HG03095 (cell line): ENCODE results near the gene TIGAR.

Experiments used
- ATAC-seq: cut with Tn5 transposase; IDR thresholded peaks from one replicate; pipeline ENCODE4 v1.9.1; 2021; ENCODE audit warnings: moderate library complexity; ENCODE audit not compliant: unreplicated experiment

TIGAR gene

DNA sequence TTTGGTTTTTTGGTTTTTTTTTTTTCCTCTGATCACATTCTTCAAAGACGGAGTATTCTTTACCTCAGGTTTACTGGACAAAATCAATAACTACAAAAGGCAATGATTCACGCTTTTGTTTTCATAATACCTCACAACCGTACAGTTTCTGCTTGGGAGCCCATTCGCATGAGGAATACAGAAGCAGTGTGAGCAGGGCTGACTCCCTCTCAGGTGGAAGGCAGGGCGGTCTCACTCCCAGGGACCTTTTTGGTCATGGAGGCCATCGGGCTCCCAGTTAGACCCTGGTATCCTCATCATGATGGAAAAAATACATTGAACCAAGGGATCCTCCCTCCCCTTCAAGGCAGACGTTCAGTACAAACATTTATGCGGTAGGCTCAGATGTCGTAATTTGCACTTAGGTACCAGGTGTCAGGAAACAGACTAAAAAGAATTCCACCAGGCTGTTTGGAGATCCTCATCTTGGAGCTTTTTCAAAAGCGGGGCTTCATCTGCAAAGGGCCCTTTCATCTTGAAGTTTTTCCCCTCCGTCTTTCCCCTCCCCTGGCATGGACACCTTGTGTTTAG lies 19.0 kb upstream of the TIGAR start:
- no peak for ATAC-seq

DNA sequence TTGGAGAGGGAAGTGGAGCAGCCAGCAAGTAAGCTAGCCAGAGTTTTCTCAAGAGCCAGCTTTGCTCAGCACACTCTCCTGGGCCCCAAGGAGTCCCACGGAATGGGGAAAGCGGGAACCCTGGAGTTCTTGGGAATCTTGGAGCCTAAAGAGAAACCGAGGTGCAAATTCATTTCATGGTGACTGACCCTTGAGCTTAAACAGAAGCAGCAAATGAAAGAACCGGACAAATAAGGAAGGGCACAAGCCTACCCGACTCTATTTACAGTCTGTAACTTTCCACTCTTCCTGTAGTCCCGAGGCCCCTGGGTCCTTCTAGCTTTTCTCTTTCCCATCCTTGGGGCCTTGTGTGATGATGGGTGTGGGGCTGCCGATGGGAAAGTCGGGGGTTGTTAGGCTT lies 18.1 kb upstream of the TIGAR start:
- ATAC-seq: no peak

DNA sequence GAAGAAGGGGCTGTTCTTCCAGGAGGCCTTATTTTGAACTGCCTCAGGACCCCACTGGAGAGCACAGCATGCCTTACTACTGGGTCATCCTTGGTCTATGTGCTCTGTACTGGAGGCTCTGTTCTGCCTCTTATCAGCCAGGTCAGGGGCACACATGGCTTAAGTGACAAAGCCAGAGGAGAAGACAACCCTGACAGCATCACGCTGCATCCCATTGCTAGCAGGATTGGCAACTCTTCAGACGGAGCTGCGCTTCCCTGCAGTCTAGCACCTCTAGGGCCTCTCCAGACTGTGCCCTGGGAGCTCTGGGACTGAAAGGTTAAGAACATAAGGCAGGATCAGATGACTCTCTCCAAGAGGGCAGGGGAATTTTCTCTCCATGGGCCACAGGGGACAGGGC lies 17.3 kb upstream of the TIGAR start:
- ATAC-seq: no peak

DNA sequence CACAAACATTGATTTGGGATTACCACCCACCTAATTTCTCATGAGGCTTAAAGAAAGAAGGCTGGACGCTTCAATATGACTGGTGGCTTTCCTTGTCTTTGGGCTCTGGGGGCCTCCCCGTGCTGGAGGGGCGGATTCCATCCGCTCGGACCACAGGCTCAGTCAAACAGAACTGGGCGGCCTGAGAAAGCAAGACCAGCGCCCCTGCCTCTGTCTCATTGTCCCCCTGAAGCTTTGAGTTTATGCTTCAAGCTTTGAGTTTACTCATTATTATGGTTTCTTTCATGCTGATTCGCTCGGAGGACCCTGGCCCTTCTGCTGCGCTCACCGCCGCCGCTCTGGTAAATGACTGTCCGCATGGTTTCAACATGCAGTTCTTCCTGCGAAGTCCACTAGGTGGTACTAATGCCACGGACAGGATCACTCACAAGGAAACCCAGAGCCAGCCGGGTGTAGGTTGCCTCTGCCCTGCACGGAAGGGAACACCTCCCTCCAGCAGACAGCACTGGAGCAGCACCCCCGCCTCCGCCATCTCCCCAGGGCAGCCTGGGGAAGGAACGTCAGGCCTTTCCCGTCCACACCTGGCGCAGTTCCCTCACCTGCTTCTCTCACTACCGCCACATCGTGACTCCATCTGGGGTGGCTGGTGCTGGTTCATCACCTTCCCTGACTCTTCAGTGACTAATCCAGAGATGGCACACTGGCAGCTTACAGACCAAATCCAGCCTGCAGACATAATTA lies 13.2 kb upstream of the TIGAR start:
- ATAC-seq: no peak

DNA sequence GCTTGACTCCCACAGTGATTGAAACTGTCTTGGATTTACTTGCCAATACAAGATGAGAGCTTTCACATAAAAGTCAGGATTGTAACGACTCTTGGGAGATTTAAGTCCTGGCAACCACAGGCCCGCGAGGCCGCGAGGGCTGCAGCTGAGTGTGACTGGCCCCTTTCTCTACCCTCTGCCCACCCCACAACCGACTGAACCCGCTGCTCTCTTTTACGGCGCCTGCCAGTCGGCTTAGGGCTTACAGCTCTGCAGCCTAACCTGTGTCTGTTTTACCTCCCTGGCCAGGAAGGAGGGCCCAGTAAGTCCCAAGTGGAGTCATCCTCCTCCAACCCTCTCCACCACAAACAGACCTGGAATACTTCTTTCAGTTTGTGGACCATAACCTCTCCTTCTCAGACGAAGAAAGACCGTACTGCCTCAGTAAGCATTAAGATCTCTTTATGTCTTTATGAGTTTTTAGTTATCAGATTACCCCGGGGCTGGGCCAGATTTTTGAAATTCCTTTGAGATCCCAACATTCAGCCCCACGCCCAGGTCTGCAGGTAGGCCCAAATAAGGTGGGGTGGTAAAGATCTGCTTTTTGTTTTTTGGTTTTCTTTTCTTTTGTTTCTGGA lies 12.6 kb upstream of the TIGAR start:
- no peak for ATAC-seq

DNA sequence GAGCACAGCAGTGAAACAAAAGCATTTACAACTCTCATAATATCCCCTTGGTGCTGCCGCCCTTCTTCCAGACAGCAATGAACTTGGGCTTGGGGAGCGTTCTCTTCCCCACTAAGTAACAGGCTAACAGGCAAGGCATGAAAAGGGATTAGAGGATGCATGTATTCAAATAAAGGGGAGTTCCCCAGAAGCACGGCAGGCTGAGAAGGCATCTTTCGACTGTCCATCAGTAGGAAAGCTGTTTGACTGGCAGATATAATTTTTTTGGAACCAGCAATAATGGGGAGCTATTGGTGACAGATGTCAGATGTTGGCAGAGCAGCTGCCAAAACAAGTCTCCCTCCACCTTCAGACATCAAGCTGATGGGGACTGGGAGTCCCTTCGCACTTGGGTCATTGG lies 9.2 kb upstream of the TIGAR start:
- ATAC-seq: no peak

DNA sequence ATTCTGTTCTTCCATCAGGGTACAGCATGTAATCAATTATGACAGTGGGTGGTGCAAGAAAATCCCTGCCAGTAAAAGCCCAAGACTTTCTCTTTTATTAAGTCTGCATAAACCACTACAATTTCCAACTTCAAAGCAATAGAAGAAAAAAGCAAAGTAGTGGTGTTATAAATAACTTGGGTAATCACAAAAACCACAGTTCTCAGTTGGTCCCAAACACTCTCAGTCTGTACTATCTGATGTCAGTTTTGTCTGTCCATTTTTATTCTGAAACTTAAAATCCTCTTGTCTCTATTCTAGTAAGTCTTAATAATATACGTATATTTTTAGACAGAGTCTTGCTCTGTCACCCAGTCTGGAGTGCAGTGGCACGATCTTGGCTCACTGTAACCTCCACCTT lies 8.8 kb upstream of the TIGAR start:
- ATAC-seq: no peak

DNA sequence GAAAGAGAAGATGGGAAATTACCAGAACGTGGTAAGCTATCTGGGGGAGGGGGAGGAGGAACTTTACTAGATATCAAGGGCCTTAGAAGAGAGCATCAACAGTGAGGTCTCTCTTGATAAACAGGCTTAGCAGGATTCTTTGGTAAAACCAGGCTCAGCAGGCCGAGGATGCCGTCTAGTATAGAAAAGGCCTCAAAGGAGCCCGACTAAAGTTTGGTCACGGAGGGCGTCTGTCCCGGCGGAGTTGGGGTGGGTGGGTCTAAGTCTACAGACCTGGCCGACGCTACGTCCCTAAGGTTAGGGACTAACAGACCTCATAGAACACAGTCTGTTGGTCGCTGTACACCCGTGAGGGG lies 538 bp upstream of the TIGAR start:
- peak; percentile 20 for ATAC-seq

DNA sequence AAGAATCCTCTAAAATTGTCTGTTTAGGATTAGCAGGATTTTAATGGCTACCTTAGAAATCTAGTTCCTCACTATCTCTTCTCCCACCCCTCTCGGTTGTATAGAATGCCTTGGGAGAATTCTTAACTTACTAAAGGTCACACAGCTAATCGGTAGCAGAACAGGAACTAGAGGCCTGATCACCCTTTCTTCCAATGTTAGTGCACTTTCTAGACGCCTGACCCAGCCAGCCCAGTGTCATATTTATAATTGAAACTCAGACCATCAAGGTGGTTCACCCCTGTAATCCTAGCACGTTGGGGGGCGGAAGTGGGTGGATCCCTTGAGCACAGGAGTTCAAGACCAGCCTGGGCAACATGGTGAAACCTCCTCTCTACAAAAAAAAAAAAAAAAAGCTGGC lies 1.7 kb downstream of the TIGAR start:
- ATAC-seq: no peak

DNA sequence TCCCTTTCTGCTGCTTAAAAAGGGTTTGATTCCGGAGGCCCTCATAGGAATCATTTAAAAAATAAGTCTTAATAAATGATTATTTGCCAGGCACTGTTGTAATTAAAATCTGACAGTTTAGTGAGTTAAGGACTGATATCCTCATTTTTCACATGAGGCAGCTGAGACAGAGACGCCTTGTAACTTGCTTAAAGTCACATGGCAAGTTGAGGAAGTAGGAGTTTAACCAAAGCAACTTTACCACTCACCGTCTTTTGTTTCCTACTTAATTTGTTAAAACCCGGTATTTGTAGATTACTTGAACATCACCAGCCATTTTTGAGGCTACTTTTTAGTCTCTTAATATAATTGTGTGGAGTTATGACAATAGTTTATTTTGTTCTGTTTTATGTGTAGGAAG lies 2.4 kb downstream of the TIGAR start:
- no peak for ATAC-seq

DNA sequence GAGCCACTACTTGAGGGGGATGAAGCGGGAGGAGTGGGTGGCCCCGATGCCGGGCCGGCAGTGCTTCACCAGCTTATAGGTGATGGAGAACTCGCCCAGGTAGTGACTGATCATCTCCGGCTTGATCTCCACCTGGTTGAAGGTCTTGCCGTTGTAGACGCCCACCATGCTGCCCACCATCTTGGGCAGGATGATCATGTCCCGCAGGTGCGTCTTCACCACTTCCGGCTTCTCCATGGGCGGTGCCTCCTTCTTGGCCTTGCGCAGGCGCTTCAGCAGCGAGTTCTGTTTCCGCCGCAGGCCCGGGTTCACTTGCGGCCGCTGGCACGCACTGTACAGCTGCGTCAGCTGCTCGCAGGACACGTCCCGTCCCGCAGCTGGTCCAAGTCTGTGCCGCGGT lies 3.4 kb downstream of the TIGAR start:
- ATAC-seq: no peak

DNA sequence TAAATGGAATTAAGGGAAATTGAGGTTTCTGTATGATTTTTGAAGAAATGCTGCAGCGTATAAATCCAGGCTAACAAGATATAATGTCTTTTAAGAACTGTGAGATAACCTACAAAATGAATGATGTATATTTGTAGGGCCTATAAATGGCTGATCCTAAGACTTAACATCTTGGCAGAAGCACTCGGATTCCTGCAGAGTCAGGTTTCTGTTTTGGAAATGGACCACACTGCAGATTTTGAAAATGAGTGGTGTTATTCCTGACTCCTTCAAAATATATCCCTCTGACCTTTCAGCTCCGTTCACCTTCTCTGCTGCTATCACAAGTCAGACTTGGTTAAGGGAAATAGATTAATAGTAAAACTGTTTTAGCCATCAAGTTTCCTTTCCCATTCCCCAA lies 5.0 kb downstream of the TIGAR start:
- ATAC-seq: no peak

DNA sequence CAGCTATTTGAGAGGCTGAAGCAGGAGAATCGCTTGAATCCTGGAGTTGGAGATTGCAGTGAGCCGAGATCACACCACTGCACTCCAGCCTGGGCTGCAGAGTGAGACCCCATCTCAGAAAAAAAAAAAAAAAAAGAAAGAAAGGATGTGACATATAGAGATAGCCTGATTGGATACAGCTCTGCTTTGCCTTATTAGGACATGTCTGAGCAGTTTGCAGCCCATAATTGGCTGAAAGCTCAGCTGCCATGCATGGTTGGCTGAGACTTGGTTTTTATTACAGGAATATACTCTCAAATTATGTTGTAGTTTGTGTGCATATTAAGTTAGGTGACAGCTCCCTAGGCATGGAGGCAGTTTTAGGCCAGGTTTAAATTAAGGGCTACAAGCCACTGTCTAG lies 6.3 kb downstream of the TIGAR start:
- ATAC-seq: no peak

DNA sequence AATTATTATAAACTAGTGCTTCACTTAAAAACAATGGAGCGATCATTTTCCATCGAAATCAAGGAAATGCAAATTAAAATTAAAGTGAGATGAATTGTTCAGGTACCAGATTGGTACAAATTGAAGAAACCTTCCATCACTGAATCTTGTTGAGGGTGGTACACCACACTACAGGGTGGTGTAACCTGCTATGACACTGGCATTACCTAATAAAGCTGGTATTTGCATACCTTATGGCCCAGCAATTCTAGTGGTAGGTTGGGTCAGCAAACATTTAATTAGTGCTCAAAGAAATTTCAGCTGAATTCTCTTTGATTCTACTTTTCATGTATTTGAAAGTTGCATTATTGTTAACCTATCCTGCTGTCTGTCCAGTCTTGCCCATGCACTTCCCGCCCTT lies 9.2 kb downstream of the TIGAR start:
- ATAC-seq: no peak

DNA sequence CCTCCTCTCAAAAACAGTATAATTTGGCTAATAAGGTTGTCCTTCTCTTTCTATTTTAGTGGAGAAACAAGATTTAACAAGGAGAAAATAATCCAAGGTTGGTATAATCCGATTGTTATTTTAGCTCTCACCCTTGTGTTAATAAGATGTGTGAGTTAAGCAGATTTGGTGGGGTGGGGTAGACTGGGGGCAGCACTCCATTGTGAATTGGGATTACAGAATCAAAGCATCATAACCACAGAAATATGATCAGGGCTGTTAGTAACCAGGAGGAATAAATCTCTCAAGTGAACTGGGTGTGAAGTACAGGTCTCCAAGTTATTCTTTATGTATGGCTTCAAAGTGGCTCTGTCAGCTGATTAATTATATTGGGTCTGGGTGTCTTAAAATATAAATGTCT lies 10.2 kb downstream of the TIGAR start:
- no peak for ATAC-seq

DNA sequence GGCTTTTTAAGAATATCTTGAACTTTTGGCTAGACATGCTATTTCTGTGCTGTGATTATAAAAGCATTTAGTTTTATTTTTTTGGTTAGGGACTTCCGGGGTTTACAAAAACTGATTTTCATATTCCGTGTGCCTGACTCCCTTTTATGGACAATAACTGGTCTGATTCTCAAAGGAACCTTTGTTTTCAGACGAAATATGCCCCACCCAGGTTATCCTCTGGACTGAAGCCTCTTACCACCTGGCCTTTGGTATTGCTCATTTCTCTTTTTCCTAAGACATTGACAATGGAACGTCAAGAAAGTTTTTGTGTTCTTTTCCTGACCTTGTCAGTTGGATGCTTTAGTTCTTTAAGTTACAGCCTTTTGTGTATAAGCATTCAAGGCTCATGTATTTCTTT lies 10.8 kb downstream of the TIGAR start:
- ATAC-seq: no peak

DNA sequence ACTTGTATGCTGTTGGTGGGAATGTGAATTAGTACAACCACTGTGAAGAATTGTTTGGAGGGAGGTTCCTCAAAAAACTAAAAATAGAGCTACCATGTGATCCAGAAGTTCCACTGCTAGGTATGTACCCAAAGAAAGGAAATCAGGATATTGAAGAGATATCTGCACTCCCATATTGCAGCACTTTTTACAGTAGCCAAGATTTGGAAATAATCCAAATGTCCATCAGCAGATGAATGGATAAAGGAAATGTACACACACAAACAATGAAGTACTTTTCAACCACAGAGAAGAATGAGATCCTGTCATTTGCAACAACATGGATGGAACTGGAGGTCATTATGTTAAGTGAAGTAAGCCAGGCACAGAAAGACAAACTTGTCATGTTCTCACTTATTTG lies 25.9 kb downstream of the TIGAR start:
- no peak for ATAC-seq

DNA sequence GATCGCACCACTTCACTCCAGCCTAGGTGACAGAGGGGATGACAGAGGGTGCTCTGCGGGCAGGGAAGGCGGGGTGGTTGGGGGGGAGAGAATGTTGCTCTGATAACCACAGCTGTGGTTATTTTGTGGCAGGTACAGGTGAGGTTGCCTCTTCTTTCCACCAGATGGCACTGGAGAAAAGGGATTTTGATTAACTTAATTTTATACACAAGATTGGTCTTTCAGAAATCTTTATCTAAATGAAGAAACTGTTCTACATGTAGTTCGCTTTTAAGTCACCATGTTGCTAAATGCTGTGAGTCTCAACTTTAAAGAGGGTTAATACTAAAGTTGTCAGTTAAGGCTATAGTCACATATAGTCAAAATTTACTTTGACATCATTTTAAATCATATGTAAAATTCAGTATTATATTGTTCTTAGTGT lies 32.8 kb downstream of the TIGAR start:
- ATAC-seq: no peak

DNA sequence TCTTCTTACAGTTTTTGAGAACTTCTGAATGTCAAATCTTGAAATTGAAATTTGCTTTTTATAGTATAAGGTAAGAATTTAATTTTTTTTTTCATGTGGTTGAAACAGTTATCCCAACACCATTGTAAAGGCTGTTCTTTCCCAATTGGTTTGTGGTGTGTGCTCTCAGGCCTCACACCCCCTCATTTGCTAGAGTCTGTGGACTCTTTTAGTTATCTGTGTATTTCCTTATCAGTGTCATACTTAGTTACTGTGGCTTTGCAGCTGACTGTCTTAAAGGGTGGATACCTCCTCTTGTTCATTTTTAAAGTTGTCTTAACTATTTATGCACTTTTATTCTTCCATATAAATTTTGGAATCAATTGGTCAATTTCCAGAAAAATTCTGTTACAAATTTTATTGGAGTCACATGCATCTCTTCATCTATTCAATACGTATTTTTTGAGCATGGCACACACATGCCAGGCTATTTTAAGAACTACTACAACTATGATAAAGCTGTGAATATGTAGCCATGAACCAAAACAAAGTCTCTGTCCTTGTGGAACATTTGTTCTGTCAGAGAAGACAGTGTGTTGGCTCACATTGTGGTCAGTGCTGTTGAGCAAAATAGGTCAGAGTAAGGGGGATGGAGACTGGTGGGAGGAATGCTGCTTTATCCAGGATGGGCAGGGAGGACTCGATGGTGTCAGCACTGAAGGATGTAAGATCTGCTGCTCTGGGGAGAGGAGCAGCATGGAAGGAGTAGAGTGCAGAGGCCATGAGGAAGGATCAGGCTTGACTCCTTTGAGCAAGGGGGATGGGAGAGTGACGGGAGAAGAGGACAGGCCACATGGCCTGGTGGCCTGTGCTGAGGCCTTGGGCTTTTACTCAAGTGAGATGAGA lies 34.4 kb downstream of the TIGAR start:
- ATAC-seq: no peak

DNA sequence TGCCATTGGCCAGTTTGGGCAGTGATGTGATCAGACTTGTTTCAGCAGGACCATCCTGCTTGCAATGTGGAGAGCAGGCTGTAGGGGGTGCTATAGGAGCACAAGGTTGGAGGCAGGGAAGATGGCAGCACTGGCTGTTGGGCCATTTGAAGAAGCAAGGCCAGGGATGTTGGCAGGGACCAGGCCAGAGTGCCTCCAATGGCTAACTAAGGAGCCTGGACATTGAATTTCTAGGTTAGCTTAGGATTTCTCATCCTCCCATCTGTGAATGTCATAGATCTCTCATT lies 35.0 kb downstream of the TIGAR start:
- no peak for ATAC-seq

DNA sequence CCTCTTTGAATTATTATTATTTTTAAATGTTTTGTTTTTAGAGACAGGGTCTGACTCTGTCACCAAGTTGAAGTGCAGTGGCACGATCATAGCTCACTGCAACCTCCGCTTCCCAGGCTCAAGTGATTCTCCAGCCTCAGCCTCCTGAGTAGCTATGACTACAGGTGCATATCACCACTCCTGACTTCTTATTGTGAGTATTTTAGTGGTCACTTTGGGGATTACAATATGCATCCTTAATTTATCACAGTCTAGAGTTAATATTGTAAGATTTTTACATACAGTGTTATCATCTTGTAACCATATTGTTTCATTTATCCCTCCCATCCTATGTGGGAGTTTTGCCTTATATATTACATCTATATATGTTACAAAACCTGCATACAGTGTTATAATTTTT lies 45.1 kb downstream of the TIGAR start:
- no peak for ATAC-seq

DNA sequence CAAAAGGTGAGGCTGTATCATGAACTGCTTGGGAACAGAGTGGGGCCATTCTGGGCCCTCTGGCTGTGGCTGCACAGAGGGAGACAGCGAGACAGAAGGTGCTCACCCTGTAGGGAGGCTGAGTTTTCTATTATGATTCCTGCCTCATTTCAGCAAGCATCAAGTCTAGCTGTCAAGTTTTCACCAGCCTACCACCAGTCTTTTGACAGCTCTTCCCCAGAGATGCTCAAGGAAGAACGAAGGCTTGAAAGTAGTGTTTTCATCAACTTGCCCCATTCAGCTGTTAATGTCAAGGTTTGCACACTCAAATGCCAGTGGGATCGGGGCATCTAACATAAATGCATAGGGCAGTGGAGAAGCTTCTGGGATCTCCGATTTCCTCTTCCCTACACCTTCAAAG lies 48.5 kb downstream of the TIGAR start:
- ATAC-seq: no peak
